Measurements from ENCODE around the gene SLC25A21.
"Not testable (repeated sequence)": the region's sequence is repeated elsewhere in the genome, so short reads cannot be mapped to it uniquely, and the experiment has no call there.

Gene SLC25A21

DNA sequence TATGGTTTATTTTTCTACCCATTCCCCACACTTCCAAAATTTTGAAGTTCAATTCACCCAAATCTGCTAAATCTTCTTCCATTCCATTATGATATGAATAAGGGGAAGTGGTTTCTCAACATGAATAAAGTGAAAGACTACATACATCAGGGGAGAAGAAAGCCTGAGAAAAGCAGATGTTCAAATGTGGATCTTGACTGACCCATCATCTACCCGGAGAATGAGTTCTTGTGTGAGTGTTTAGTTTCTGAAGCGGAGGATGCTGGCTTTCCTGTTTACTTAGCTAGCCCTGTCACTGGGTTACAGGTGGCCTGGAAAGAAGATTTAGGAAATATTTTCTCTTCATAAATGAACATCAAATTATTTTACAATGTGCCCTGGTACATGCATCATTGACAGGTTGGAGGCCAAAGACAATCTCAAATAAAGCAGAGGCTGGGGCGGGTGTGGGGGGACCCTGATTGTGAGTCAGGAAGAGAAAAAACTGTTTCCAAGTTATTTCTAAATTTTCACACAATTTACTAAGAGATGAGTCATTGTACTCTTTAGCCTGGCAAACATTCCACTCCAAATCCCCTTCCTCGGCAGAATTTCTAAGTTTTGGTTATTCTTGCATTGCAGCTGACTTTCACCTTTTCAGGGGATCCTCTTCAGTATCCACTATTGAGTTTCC lies 135.6 kb downstream of the SLC25A21 start:
- no peak for DNase-seq

DNA sequence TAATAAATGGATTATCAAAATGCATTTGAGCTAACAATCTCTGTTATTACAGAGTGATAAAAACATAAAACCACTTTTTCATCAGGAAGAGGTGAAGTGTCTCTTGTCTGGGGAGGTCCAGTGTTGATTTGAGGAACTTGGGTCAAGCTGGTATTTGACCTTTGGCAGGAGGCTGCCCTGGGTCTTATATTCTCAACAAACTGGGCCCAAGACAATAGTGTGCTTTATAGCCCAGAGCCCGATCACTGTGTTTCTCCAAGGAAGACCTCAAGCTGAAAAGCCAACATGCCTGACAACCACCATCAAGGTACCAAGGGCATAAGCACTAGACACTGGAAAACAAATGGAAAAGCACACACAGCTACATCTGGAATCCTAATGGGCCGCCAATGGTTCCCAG lies 137.0 kb downstream of the SLC25A21 start:
- no peak for DNase-seq

DNA sequence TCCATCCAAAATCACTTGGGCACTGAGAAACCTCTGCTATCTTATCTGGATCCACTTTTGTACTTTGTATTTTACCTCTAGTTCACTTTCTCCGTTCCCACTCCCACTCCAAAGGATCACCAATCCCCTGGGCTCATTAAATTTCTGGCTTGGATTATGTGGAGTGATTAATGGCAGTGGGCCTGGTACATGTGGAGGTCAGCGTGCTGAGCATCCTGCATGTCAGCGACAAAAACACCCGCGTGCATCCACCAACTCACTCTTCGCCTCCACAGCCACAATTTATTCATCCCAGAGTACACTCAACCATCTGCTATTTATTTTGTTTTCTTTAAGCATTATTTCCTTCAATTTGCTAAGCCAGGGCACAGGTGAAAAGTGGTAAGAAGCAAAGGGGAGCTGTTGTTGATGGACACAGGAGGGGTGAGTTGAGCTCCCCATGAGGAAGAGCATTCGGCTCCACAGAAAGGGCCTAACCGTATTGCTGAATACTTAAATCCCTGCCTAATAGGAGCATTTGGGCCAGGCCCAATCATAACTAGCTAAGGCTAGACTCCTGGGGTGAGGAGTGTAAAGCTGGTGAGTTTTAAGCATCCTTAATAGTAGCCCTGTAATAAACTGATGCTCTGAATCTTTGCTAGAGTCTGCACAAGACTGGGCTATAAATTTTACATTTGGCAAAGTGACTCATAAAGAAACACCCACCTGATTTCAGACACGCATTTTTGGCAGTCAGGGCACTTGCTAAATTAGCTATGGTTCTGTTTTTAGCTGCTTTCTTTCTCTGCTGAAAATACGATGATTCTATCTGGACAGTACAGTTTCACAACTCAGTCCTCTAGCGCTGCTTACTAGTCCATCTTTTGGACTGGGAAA lies 137.8 kb downstream of the SLC25A21 start:
- no peak for DNase-seq

DNA sequence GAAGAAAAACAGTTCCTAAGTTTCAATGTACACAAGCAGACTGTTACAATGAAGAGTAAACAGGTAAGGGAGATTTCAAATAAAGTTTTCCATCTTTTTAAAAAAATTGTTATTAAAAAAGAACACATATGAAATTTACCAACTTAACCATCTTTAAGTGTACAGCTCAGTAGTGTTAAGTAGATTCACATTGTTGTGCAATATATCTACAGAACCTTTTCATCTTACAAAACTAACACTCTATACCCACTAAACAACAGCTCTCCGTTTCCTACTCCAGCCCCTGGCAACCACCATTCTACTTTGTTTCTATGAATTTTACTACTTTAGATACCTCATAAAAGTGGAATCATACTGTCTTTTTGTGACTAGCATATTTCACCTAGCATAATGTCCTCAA lies 139.5 kb downstream of the SLC25A21 start:
- DNase-seq: no peak

DNA sequence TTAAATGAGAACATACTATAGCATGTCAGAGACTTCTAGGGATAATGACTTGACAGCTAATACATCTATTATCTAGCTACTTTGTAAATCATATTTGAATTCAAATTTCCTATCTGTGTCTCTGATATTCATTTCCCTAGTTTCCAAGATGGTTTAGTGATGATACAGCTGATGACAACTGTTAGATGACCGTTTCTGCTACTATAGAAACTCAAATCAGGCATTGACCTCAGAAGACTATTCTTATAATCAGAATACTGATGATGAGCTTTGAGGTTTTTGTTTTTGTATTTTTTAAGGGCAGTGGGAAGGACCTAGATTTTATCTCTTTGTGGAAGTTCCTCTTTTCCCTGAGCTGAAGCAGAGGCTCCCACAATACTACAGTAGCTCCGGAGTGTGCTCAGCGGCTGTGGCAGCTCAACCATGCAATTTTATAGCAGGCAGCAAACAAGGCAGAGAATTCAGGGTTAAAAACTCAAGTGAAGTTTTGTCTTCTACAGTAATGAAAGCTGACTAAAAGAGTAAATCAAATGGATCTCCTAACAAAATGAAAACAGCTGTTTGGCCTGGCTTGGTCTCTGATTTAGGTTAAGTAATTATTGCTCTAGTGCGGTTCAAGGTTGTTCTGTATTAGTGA lies 145.1 kb downstream of the SLC25A21 start:
- DNase-seq: no peak

DNA sequence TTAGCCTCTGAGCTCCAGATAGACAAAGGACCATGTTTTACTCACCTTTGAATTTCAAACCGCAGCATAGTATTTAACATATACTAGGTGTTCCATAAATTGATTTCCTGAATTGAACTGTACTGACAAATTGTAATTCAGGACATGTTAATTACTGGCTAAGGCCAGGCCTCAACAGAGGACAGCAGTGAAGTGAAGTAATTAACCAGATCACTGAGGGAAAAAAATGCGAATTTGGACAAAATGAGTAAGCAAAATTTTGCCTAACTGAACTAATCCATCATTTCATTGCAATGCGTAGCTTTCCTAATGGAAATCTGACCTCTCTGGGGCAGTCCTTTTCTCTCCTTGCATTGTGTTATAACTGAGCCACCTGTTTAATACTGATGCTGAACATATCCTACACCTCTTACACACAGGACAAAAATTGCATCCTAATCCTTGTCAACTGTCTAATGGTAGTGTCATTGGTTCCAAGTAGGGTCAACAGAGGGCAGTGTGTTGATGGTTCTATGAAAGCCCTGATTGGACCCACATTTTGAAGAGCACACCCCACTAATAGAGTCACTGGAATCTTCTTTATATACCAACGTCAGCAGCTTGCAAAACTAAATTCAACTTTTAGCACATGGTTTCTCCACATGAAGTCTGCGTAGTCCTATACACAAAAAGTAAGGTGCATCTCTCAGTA lies 148.4 kb downstream of the SLC25A21 start:
- no peak for DNase-seq

DNA sequence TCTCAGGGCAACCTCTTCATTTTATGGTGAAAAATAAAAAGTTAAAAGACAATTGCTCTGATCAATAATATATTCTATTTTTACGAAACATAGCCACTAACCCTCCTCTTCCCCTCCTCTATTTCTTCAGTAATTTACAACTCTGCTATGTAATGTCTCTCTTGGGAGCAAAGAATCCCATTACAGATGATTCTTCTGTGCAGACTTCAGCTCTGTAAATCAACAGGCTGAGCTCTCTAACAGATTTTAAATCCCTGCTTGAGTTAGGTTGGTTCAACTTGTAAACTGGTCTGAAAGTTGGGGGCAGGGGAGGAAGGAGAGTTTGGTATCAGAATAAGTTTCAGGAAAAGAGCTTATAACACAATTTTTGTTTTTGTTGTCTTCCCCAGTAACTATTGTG lies 151.0 kb downstream of the SLC25A21 start:
- no peak for DNase-seq

DNA sequence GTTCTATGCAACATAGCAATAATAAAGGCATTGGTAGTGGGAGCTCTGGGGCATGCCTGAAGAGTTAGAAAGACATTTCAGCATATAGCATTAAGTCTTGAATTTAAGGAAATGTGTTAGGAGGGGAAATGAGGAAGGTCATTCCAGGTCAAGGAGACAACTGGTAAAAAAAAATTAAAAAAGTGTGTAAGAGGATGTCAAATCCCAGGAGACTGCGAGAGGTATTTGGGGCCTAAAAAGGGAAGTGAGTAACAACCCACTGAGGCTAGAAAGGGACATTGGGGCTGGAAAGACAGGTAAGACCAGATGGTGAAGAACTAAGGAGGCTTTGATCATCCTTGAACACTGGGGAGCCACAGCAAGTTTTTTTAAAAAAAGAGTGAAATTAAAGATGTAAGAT lies 152.9 kb downstream of the SLC25A21 start:
- DNase-seq: no peak

DNA sequence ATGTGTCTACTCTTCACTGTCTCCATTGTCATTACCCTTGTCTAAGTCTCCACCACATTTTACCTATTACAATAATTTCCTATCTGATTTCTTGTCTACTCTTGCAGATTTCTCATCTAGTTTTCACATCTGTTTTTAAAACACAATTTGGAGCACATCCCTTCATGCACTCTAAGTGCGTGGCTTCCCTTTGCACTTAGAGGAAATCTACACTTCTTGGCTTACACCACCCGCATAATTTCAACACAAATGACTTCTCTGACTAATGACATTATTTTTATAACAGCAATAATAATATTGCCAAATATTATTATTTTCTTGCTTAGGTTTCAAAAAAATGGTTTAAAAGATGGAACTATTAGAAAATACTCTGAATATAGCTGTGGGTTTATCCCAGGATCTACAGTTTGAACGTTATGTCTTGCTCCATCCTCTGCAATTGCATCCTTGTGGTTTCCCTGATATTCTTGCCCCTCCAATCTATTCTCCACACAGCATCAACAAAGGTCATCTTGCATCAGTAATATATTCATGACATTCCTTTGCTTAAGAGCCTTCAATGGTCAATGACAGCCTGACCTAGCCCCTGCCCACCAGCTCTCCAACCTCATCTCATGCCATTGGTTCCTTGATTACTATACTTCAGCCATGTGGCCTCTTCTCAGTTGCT lies 153.7 kb downstream of the SLC25A21 start:
- no peak for DNase-seq

DNA sequence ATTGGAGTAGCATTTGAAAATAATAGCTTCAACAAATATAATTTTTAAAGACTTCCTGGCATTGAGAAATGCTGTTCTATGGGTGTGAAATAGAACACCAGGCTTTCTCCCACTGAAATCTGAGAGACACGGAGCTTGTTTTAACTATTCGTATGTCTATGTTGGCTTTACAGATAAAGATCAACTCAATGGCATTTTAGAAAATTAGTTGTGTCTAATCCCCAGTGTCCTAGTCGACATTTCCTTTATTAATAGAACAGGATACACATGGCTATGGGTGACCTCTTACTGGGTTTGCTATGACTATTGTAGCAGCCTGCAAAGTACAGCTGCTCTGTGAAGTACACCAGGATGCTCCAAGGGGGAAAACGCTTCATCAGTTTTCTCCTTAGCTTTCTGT lies 159.3 kb downstream of the SLC25A21 start:
- DNase-seq: no peak

DNA sequence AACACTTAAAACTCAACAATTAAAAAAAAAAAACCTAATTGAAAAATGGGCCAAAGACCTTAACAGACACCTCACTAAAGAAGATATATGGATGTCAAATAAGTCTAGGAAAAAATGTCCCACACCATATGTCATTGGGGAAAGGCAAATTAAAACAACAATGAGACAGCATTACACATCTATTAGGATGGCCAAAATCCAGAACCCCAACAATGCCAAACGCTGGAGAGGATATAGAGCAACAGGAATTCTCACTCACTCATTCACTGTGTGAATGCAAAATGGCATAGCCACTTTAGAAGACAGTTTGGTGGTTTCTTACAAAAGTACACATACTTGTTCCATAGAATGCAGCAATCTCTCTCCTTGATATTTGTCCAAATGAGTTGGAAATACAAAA lies 173.7 kb downstream of the SLC25A21 start:
- DNase-seq: no peak

DNA sequence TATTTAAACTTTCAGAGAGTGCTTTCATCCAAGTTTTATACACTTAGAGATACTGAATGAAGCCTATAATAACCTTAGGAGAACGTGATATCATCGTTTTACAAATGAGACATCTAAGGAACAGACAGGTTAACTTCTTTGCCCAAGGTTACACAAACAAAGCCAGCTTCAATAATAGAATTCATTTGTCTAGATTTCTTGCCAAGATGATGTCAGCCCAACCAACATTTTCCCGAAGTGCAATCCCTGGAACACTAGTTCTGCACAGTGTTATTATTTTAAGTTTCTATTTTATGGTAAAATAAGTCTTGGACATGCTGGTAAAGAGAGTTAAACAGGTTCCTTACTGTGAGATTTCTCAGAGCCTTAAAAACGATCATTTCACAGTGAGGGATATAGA lies 174.6 kb downstream of the SLC25A21 start:
- no peak for DNase-seq

DNA sequence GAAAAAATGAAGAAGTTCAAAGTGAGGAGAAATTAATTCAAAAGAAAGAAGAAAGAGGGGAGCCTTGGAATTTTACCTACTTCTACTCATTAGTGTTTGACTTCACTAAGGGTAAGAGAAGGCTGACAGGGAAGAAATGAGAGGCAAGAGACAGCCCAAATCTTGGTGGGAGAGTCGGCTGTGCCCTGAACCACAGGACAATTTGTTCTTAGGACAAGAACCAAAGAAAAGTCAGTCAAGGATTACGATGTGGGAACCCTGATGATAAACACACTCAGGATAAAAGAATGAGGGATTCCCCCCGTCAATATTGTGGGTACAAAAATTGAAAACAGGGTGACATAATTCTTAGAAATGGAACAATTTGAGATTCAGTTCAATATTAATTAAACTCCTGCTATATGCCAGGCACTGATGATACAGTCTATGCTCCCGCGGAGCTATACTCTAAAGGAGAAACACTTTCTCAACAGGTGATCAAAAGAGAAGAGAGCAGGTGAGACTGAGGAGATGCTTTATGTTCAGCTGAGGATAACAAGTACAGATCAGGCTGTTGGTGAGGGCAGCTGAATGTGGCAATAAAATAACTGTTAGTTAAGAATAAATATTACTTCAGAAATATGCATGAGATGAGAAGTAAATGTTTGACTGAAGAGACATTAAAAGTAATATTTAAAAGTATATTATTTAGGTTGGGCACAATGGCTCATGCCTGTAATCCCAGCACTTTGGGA lies 175.4 kb downstream of the SLC25A21 start:
- DNase-seq: no peak

DNA sequence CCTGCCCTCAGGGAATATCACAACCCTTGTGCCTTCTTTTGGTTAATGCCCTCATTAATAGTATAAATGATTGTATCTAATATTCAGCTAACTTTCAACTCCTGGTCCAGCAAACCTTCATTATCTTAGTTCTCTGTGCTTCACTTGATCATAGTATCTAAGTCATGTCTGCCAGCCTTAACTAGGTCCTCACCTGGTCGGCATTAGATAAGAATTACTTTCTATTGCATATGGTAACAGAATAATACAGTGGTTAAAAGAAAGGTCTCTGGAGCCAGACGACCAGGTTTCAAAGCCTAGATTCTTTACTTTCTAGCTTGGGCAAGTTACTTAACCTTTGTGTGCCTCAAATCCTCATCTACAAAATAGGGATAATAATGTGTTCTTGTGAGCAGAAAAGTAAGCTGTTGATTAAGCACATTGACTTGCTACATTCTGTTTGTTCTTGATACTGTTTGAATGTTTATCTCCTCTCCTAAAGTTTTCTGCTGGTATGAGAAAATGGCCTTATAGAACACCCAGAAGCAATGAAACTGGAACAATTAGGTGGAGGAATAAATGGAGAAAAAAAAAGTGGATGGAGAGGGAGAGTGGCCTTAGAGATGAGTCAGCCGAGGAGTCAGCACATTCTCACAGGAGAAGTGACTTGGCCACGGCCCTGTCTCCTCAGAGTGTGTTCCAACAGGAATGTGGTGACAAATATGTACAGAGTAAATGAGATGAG lies 176.1 kb downstream of the SLC25A21 start:
- DNase-seq: no peak

DNA sequence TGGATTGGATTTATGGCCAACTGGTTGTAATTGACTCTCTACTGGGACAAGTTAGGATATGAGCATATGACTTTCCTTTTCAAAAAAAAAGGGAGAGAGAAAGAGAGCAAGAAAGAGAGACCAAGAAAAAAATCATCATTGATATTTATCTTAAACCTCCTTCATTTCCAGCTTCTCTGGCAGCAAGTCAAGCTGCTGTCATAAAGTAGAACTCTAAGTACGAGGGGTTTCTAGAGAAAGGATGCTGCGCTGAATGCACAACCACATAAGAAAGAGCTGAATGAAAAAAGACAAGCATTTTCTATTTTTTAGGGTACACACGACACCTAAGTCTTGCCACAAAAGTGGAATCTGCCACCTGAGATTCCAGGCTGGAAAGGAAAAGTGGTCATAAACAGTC lies 182.6 kb downstream of the SLC25A21 start:
- no peak for DNase-seq

DNA sequence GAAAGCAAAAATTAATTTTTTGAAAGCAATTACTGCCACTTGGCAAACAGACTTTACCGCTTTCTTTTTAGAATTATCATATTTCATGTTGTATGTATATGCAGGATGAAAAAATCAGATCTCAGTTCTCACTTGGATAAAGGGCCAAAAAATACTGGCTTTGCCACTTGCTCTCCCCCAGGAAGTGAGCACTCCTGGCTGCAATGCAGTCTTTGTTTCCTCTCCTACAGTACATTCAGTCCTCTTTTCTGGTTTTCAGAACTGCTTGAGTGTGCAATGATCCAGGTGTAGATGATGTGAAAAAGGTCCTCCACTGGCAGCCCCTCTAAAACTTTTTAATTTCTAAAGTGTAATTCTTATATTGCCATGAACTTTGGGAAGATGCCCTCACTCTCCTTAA lies 183.4 kb downstream of the SLC25A21 start:
- DNase-seq: no peak

DNA sequence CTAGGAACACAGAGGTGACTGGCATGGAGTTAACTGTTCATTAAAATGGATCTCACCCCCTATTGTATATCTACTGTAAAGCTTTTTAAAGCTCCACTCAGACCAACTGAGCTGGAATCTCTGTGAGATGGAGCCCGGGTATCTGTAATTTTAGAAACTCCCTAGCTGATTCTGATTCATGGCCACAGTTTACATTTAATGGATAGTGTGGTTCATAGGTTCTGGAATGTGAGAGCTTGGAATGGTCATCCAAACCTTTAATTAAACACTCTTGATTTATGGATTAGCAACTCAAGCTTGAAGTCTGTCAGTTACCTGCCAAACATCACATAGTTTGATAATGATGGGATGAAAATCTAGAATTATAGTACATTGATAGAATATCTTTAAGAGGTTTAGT lies 183.8 kb downstream of the SLC25A21 start:
- no peak for DNase-seq

DNA sequence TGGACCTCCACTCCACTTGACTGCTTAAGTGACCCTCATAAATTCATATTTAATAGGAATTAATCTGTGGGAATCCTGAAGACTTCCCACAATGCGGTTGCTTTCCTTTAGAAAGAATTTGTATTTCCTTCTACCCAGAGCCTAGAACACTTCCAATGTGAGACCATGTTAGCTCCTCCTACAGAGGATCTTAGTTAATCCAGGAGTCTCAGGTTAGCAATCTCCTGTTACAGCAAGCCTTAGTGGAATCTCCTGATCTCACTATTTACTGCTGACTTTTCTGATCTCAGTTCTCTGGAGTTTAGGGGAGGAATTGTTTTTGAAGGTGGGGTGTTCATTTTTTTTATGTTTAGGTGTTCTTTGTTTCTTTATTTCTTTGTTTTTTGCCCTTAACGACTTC lies 186.0 kb downstream of the SLC25A21 start:
- DNase-seq: no peak

DNA sequence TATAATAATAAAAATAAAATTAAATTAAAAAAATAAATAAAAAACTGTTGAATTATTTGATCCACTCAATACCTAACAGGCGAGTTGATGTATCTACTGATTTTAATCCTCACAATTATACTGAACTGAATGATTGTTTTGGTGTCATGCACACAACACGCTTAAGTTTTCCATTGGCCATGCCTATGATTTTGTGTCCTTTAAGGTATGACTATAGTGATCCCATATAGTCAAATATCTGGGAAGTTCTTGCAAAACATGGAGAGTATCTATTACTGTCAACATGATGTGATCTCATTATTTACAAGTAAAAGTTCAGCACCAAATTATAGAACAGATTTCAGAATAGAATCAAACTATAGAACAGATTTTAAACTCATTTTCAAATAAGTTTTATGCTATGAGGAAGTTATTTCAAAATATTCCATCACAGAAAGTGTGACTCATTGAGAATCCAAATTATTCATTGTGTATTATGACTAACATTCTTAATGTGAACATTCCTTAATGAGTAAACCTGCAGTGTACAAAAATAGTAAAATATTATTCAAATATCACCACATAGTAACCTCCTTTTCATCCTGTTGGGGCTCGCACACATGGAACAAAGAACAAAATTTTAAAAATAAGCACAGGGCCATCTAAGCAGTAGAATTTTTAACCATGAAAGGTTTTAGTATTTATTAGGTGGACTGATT lies 190.4 kb downstream of the SLC25A21 start:
- no peak for DNase-seq

DNA sequence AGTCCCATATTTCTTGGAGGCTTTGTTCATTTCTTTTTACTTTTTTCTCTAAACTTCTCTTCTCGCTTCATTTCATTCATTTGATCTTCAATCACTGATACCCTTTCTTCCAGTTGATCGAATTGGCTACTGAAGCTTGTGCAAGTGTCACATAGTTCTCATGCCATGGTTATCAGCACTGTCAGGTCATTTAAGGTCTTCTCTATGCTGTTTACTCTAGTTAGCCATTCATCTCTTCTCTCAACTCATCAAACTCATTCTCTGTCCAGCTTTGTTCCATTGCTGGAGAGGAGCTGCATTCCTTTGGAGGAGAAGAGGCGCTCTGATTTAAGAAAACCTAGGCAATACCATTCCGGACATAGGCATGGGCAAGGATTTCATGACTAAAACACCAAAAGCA lies 192.0 kb downstream of the SLC25A21 start:
- not testable (repeated sequence) for DNase-seq

DNA sequence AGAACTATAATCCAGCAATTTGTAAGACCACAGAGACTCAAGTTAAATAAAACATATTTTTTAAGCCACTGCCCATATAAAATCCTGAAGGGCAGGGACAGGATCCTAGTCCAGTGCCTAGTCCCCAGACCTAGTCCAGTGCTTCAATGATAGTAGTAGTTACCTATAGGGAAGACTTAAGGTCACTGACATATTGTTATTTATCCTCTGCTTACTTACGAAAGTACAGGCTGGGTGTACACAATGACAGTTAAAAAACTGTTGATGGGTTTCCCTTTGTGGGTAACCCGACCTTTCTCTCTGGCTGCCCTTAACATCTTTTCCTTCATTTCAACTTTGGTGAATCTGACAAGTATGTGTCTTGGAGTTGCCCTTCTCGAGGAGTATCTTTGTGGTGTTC lies 192.5 kb downstream of the SLC25A21 start:
- DNase-seq: no peak

All from stimulated activated naive CD4-positive, alpha-beta T cell treated with Interleukin-2 at 50 U/mL for 16 hours (primary cell).